Measurements from ENCODE around the gene HGS.

The HGS gene

DNA sequence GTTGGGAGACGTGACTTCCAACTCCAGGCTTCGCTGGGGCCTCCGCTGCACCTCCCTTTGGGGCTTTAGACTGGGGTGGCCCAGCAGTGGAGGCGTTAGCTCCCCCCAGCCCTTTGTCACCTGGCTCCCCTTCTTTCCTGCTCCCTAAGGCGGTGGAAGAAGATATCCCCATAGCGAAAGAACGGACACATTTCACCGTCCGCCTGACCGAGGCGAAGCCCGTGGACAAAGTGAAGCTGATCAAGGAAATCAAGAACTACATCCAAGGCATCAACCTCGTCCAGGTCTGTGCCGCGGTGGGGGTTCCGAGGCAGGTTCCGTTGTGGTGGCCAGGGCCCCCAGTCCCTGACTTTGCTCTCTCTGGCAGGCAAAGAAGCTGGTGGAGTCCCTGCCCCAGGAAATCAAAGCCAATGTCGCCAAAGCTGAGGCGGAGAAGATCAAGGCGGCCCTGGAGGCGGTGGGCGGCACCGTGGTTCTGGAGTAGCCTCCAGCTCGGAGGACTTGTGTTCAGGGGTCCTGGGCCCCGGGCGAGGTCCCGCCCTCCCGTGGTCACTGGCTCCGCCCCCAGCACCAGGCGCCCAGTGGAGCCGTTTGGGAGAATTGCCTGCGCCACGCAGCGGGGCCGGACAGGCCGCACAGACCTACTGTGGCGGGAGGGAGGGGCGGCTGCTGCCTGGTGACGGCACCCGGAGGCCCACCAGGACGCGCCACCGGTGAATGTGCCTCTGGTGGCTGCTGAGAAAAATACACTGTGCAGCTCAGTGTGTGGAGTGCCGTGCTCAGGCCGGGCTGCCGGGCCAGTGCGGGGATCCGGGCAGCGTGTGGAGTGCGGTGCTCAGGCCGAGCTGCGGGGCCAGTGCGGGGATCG is 23.2 kb downstream of the HGS start:
- no peak for DNase-seq

- DNase-seq, result no peak
These were observed 24.2 kb downstream of the HGS start for GRCh38 chr17:81707725-81708646.

DNA sequence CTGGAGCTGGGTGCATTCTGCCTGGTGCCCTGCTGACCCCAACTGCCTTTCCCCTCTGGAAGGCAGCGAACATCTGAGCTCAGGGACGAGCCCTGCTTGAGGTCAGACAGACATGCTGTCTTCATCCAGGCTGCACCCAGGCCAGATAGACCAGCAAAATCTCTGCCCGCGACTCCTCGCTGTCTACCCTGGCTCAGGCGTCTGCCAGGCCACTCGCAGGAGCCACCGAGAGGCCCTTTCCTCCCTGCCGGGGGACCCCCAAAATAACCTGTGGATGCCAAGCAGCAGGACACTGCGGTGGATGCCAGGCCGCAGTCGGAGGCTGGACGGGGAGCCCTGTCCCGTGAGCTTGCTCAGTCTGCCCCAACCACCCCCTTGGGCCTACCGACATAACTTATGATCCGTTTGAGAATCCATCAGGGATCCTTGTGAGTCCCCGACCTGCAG is 25.0 kb downstream of the HGS start:
- no peak for DNase-seq

DNA sequence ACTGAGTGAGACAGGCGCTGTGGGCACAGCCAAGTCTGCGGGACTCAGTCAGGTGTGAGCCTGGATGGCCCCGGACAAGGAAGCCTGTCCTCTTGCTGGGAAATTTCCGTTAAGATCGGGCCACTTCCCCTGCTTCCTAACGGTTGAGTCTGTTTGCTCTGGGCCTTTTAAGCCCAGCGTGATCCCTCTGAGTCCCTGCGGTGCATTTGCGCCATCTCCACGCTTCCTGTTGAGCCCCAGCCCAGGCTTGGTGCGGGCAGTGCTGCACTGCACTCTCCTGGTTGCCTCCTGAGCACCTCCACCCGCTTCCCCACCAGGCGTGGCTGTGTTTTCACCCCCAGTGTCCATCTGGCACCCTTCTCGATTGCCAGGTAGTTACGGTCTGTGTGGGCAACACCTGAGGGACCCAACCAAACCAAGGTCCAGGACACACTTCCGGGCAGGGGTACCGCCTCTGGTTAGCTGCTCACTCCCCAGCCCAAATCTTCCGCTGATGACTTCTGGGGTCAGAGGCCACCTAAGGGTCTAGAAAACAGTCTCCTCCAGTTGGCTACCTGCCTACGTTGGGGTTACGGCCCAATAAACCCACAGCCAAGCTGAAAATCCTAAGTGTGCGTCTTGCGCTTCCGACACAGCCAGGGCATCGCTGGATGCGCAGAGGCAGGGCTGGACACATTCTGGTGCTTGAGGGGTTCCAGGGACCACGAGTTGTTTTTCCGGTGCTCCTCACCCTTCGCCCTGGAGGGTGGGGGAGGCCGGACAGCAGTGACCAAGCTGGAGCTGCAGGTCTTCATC is 26.9 kb downstream of the HGS start:
- no peak for DNase-seq

- peak; percentile 71 for DNase-seq
These were observed 28.1 kb downstream of the HGS start, which contains the start of gene SLC25A10 for GRCh38 chr17:81711814-81712467. TSS of gene SLC25A10 (plus strand) at chr17:81712284. CDS start at chr17:81712427, 143 bp downstream.

DNA sequence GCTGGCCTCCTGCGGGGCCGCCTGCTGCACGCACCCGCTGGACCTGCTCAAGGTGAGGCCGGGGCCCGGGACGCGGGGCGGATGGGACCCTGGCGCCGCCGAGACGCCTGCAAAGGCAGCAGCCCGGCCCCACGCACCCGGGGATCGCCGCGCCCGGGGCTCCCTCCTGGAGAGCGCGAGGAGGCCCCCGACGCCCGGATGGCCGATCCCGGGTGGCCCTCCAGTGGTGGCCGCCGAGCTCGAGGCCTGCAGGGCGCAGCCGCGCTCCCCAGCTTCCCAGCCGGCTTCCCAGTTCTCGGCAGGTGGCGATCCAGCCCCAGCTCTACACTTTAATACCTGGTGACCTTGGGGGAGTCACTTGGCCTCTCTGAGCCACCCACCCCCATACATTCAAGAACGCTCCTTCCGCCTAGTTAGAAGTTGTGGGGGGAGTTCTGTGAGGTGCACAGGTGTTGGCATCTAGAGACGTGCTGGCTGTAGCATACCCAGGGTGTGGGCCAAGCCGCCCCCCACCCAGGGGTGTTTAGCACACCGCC is 28.7 kb downstream of the HGS start:
- DNase-seq, result no peak

DNA sequence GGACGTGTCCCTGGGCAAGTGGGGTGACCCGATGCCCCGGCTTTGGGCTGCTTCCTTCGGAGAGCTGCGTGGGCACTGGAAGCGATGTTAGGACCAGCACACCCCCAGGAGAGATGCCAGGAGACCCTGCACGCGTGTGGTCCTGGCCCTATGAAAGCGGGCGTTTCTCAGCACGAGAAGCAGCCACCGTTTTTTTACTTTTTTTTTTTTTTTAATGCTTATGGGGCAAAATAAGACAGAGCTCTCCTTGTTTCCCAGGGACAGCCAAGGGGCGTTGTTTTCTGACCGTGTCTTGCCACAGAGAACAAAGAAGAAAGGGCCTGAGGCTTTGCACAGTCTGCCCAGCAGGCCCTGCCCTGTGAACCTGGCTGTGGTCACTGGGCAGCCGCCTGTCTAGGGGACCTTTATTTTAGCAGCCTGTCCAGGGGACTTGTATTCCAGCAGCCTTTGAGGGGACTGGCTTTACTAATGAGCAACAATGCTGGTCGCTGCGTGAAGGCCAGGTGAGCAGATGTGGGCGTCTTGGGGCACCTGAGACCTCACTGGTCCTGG is 29.3 kb downstream of the HGS start:
- no peak for DNase-seq

- no peak for DNase-seq
These were observed 30.0 kb downstream of the HGS start for GRCh38 chr17:81713556-81714411.

DNA sequence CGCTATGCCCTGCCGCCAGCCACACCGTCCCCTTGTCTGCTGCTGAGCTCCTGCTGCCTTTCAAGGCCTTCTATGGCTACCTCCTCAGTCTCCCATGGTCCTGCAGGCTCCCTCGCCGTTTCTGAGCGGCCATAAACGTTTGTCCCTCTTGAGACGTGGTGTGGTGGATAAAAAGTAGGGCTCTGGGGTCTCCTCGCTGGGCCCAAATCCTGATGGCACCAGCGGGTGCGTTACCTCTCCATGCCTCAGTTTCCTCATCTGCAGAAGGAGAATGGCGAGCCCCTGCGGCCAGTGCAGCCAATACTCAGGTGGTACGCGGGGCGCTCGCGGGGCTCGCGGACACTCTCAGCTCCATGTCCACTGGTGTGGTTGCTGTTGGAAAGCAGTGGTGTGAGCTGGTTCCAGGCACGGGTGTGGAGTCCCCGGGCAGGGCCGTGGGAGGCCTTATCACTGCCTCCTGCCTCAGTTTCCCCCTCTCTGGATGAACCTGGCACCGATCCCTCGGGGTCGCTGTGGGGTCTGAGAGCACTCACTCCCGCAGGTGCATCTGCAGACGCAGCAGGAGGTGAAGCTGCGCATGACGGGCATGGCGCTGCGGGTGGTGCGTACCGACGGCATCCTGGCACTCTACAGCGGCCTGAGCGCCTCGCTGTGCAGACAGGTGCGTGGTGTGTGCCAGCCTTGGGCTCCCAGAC is 30.7 kb downstream of the HGS start:
- DNase-seq, result no peak

DNA sequence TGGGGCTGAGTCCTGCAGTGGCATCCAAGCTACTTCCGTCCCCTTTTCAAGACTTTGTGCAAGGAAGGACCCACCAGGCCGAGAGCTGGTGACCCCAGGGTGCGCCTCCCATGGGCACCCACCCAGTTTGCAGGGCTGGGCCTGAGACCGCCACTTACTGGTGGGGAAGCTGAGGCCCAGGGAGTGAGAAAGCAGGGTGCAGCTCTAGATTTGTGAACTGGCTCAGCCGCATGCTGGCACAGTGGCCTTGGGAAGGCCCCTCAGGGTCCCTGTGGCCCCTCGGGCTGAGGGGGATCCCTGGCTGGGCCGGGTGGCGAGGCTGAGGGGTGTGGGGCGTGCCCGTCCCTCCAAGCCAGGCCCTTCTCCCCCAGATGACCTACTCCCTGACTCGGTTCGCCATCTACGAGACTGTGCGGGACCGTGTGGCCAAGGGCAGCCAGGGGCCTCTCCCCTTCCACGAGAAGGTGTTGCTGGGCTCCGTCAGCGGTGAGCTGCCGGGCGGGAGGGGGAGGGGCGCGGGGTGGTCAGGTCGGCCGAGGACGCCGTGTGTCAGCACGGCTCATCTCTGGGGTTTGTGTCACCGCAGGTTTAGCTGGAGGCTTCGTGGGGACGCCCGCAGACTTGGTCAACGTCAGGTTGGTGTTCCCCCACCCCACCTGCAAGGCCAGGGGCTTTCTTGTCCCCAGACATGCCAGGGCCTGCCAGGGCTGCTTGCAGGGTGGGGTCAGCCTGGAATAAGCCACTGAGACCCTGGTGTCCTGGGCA is 31.5 kb downstream of the HGS start:
- no peak for DNase-seq

DNA sequence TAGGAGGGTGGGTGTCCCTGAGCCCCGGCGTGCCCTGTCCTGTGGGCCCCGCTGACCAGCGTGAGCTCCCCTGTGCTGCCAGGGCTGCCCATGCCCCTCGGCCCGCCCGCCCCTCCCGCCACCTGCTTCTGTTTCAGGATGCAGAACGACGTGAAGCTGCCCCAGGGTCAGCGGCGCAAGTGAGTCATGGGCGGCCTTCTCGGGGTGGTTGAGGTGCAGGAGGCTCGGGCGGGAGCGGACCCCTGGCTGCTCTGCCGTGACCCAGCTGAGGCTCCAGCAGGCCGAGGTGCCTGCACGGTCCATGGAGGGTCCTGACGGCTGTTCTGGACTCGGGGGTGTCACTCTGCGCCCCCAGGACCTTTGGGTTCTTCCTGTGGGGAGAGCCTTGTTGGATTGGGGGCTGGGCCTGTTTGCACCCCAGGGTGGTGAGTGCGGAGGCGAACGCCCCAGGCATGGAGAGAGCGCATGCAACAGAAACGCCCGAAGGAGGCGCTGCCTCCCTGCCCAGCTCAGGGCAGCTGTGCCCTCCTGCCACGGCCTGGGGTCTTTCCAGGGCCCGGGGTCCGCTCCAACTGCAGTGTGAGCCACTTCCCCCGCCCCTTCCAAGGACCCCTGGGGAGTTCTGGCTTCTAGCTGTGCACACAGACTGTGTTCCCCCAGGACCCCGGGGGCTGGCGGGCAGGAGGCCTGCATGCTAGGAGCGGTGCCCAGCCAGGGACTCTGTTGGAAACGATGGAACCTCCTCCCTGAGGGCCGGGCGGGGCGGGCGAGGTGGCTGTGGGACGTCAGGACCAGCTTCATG is 32.3 kb downstream of the HGS start:
- no peak for DNase-seq

DNA sequence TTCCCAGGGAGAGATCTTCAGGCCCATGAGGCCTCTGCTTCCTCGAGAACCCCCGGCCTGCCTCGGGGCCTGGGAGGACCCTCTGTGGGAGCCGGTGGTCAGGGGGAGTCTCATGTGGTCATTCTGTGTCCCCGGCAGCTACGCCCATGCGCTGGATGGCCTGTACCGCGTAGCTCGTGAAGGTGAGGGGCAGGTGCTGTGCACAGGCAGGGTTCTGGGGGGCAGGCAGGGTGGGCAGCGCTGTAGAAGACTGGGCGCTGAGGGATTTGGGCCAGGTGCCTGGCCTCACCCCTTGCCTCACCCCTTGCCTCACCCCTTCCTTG is 32.8 kb downstream of the HGS start:
- DNase-seq, result no peak

GRCh38 chr17:81717049-81717765 is 33.4 kb downstream of the HGS start:
- DNase-seq, result no peak

- no peak for DNase-seq
These were observed 33.9 kb downstream of the HGS start for GRCh38 chr17:81717766-81718089.

DNA sequence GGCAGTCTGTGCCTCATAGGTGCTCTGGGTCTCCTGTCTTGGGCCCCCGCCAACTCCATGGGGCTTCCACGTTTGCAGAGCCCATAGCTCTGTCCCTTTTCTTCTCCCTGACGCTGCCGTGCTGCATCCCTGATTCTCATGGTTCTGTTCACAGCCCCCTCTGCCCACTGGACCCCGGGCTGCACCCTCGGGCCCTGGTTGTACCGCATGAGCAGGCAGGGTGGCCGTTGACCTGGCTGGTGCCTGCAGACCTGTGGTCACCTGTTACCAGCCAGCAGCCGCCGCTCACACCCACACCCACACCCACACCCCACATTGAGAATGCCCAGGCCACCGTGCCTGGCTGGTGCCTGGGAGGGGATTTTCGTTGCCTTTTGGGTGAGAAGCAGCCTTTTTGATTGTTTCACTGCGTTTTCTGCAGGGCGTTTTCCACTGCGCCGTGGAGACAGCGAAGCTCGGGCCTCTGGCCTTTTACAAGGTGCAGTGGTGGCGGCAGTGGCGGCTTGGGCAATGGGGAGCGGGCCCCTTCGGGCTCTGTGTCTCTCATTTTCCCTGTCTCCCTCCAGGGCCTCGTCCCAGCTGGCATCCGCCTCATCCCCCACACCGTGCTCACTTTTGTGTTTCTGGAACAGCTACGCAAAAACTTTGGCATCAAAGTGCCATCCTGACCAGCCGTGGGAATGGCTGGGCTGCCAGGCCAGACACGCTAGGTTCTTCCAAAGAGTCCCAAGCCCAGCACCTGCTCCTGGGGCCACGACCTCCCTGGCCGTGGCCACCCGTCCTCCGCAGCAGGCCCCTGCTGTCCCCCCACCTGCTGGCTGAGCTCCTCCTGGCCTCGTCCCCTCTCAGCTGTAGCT is 35.8 kb downstream of the HGS start:
- no peak for DNase-seq

- no peak for DNase-seq
These were observed 36.7 kb downstream of the HGS start for GRCh38 chr17:81720267-81721071.

Measured in activated gamma-delta T cell (primary cell).